B cell (primary cell): ENCODE measurements around the gene SLC7A6. TPM values are rescaled to one million over a fixed set of nuclear protein-coding genes. Genes with fewer than 3 reads are reported as not detected.

Source experiments
- ATAC-seq: fragments of 200-7000 bp; cut with Tn5 transposase; one replicate; pipeline ENCODE4 v1.10.0; 2021; ENCODE audit warnings: low read depth, mild to moderate bottlenecking, moderate number of reproducible peaks, moderate library complexity
- CTCF ChIA-PET: fragments of 350-600 bp; sonication (Branson Sonifier 250); formaldehyde crosslinking; loops from one replicate; lab custom pipeline; 2021; ENCODE audit warnings: antibody characterized with exemption, inconsistent platforms; lab: Charles Lee
- POLR2A ChIA-PET: fragments of 350-600 bp; sonication (Branson Sonifier 250); formaldehyde crosslinking; loops from one replicate; lab custom pipeline; 2021; ENCODE audit warnings: antibody characterized with exemption; lab: Charles Lee
- DNase-seq: peaks from one replicate; pipeline ENCODE4 v3.0.0; 2013
- H2AFZ ChIP-seq: 2 replicates; pipeline ENCODE4 v1.6.1; 2012; ENCODE audit warnings: mild to moderate bottlenecking, low read depth, low read length; ENCODE audit not compliant: insufficient read depth, poor library complexity, severe bottlenecking
- H3K27ac ChIP-seq, 2 donors: 1 replicate in 1 of 2; 2 replicates in 1 of 2; pipeline ENCODE4 v1.5.1; 2012 to 2013; ENCODE audit warnings: low read length in 2 of 2, mild to moderate bottlenecking in 2 of 2, moderate library complexity in 1 of 2
- H3K27me3 ChIP-seq, 4 experiments: fragments of 200-600 bp in 1 of 4; sonication (generic) in 1 of 4; replicated peaks in 1 of 4; 1 replicate in 2 of 4; 2 replicates in 2 of 4; pipeline versions ENCODE4 v1.6.1 to v1.7.0; 2013 to 2016; ENCODE audit warnings: low read length in 3 of 4, mild to moderate bottlenecking in 2 of 4, mixed read lengths in 1 of 4, moderate library complexity in 1 of 4; ENCODE audit not compliant: insufficient read depth in 4 of 4, control insufficient read depth in 3 of 4; ENCODE audit errors: control extremely low read depth in 1 of 4
- H3K36me3 ChIP-seq, 2 experiments: replicated peaks in 1 of 2; 1 replicate in 1 of 2; 2 replicates in 1 of 2; pipeline versions ENCODE4 v1.6.1 to v1.7.1; 2013; ENCODE audit warnings: low read length in 1 of 2; ENCODE audit not compliant: insufficient read depth in 2 of 2, control insufficient read depth in 1 of 2; ENCODE audit errors: control extremely low read depth in 1 of 2, extremely low read depth in 1 of 2
- H3K4me1 ChIP-seq, 2 donors: fragments of 200-600 bp in 1 of 2; sonication (generic) in 1 of 2; 1 replicate in 1 of 2; 2 replicates in 1 of 2; pipeline versions ENCODE4 v1.5.1 to v1.6.1; 2013 to 2017; ENCODE audit warnings: low read length in 2 of 2; ENCODE audit not compliant: control insufficient read depth in 2 of 2, insufficient read depth in 2 of 2
- H3K4me2 ChIP-seq: replicated peaks from 2 replicates; pipeline ENCODE3; 2012; ENCODE audit warnings: mild to moderate bottlenecking, low read depth, low read length; ENCODE audit not compliant: poor library complexity, severe bottlenecking
- H3K4me3 ChIP-seq, 5 experiments: fragments of 200-600 bp in 1 of 5; sonication (generic) in 1 of 5; 1 replicate in 3 of 5; 2 replicates in 2 of 5; pipeline versions ENCODE4 v1.5.1 to v1.7.0; 2011 to 2016; ENCODE audit warnings: low read length in 4 of 5, mild to moderate bottlenecking in 4 of 5, low read depth in 2 of 5, control low read depth in 1 of 5, moderate library complexity in 1 of 5; ENCODE audit not compliant: insufficient read depth in 1 of 5; ENCODE audit errors: control extremely low read depth in 1 of 5, extremely low read depth in 1 of 5
- H3K79me2 ChIP-seq: fragments of 200-600 bp; sonication (generic); one replicate; pipeline ENCODE4 v1.6.0; 2016; ENCODE audit warnings: low read length; ENCODE audit not compliant: control insufficient read depth, insufficient read depth
- H3K9ac ChIP-seq: fragments of 200-600 bp; sonication (generic); 2 replicates; pipeline ENCODE4 v1.6.1; 2017; ENCODE audit warnings: mild to moderate bottlenecking, low read length, moderate library complexity
- H3K9me3 ChIP-seq, 3 donors: one replicate each; pipeline versions ENCODE4 v1.6.1 to v1.7.1; 2013; ENCODE audit warnings: low read length in 2 of 3; ENCODE audit not compliant: control insufficient read depth in 2 of 3, insufficient read depth in 1 of 3; ENCODE audit errors: control extremely low read depth in 1 of 3
- H4K20me1 ChIP-seq: 2 replicates; pipeline ENCODE4 v1.6.0; 2012; ENCODE audit warnings: mild to moderate bottlenecking, low read length; ENCODE audit not compliant: insufficient read depth, control insufficient read depth, poor library complexity, severe bottlenecking
- H3K27ac Mint-ChIP-seq: one replicate; pipeline ENCODE4 v1.8.0; 2021; ENCODE audit warnings: mixed read lengths
- H3K27me3 Mint-ChIP-seq: one replicate; pipeline ENCODE4 v1.8.0; 2021; ENCODE audit warnings: mixed read lengths
- H3K4me1 Mint-ChIP-seq: one replicate; pipeline ENCODE4 v1.8.0; 2021; ENCODE audit warnings: mixed read lengths
- H3K4me3 Mint-ChIP-seq: one replicate; pipeline ENCODE4 v1.8.0; 2021; ENCODE audit warnings: mixed read lengths
- H3K9me3 Mint-ChIP-seq: one replicate; pipeline ENCODE4 v1.8.0; 2022; ENCODE audit warnings: mixed read lengths; ENCODE audit not compliant: insufficient read depth
- CTCF ChIP-seq: fragments of 200-600 bp; IDR thresholded peaks from one replicate; pipeline ENCODE4 v1.8.0; 2022; ENCODE audit warnings: antibody characterized with exemption, mild to moderate bottlenecking
- EZH2 ChIP-seq: IDR thresholded peaks from 2 replicates; pipeline ENCODE4 v1.6.1; 2012; ENCODE audit warnings: borderline replicate concordance, low read depth, mild to moderate bottlenecking, moderate library complexity, low read length; ENCODE audit not compliant: insufficient read depth, poor library complexity, severe bottlenecking
- WGBS: methylation state at CpG from one replicate; pipeline ENCODE4 v1.1.5; 2013; ENCODE audit warnings: missing lambda C conversion rate; ENCODE audit not compliant: insufficient coverage; 5-methylcytosine and 5-hydroxymethylcytosine counted together
- intact Hi-C: fragments of 100-400 bp; cut with micrococcal nuclease; formaldehyde crosslinking; loops from one replicate; pipeline ENCODE4 v1.10.0; 2022
- polyA plus RNA-seq: library from polyadenylated mRNA; depleted of rRNA; stranded (reverse); fragments of >200 nt; gene quantifications from 2 replicates; pipeline ENCODE4 v1.2.3, GENCODE V29; 2012
- total RNA-seq, 2 donors: library from RNA; stranded (reverse); fragments of 120-200 nt in 1 of 2; gene quantifications; 1 replicate in 1 of 2; 2 replicates in 1 of 2; pipeline versions ENCODE4 v1.2.3 to v1.2.4, GENCODE V29; 2013 to 2022

SLC7A6 gene
- total and polyA plus RNA-seq, 2 donors (not counting 1 experiment from before 2014, with no cell fraction given): 73.8 to 85.1 TPM

DNA sequence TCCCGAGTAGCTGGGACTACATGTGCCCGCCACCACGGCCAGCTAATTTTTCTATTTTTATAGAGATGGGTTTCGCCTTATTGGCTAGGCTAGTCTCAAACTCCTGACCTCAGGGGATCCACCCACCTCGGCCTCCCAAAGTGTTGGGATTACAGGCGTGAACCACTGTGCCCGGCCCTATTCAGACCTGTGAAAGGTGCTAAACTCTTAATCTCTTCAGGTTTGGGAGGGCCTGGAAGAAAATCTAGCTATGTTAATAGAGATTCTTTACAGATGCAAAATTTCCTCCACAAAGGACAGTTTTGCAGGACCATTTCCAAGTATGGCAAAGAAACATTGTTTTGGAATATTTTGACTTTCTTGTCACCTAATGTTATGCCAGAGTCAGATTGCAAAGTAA, 22.2 kb upstream of the SLC7A6 start:
- no peak for ATAC-seq
- H3K4me2 ChIP-seq: no peak overlapping the region
- H3K4me3 ChIP-seq: no peak overlapping the region
- H3K36me3 ChIP-seq: no peaks in the 10 kb centered on the region
- H3K27me3 ChIP-seq: no peaks in the 10 kb centered on the region
- intact Hi-C loops: no loop called here
- peaks cover 19% of the 10 kb centered on the region for H3K79me2 ChIP-seq
- ChIA-PET CTCF (interaction anchor here (0.7 to 9.1 kb wide), 10 partner anchors 12 to 86 kb away, joined by 3 to 109 read pairs (median 6); no protein-coding TSS in a partner anchor), POLR2A (no interaction called here)
- H3K4me1 ChIP-seq: peaks cover 31 to 51% of the 10 kb centered on the region in 2 donors
- no peak for DNase-seq
- TF ChIP-seq EZH2: no peak
- no peak for TF ChIP-seq CTCF
- H3K9me3 ChIP-seq: peaks cover 0 to 3% (median 0%) of the 10 kb centered on the region in 3 donors
- WGBS: 96% methylated on average over 7 of the region's 7 CpGs
- no peak overlapping the region for H3K27ac Mint-ChIP-seq
- peaks cover 40% of the 10 kb centered on the region for H3K4me1 Mint-ChIP-seq
- no peak overlapping the region for H3K9ac ChIP-seq
- no peak overlapping the region for H2AFZ ChIP-seq
- no peaks in the 10 kb centered on the region for H3K27me3 Mint-ChIP-seq
- H3K9me3 Mint-ChIP-seq: no peaks in the 10 kb centered on the region
- H3K27ac ChIP-seq: no peak overlapping the region
- peaks cover 9% of the 10 kb centered on the region for H4K20me1 ChIP-seq
- no peak overlapping the region for H3K4me3 Mint-ChIP-seq

- H3K36me3 ChIP-seq: no peaks in the 10 kb centered on the region
- Mint-ChIP-seq H3K4me1 (peaks cover 39% of the 10 kb centered on the region), H3K4me3 (peak overlapping the region; percentile 45), H3K27me3 (no peaks in the 10 kb centered on the region), H3K27ac (no peak overlapping the region), H3K9me3 (no peaks in the 10 kb centered on the region)
- no peak for TF ChIP-seq EZH2
- TF ChIP-seq CTCF: no peak
- H3K9ac ChIP-seq: no peak overlapping the region
- peaks cover 30% of the 10 kb centered on the region for H3K79me2 ChIP-seq
- H3K27me3 ChIP-seq: no peaks in the 10 kb centered on the region
- H3K4me2 ChIP-seq: no peak overlapping the region
- no peaks in the 10 kb centered on the region for H3K9me3 ChIP-seq
- H2AFZ ChIP-seq: no peak overlapping the region
- ChIA-PET POLR2A (interaction anchor here (0.7 kb wide), 3 partner anchors 12 to 945 kb away, joined by 3 to 10 read pairs (median 7); no protein-coding TSS in a partner anchor), CTCF (interaction anchor here (0.6 to 9.1 kb wide), 10 partner anchors 13 to 730 kb away, joined by 3 to 109 read pairs (median 6); no protein-coding TSS in a partner anchor)
- no peak for ATAC-seq
- H3K27ac ChIP-seq: no peak overlapping the region
- DNase-seq: no peak
- peaks cover 9% of the 10 kb centered on the region for H4K20me1 ChIP-seq
- no peak overlapping the region for H3K4me3 ChIP-seq
- intact Hi-C loops: no loop called here
- peaks cover 38 to 50% of the 10 kb centered on the region in 2 donors for H3K4me1 ChIP-seq
- WGBS: 86% methylated on average over 6 of the region's 9 CpGs
These were observed 21.1 kb upstream of the SLC7A6 start for GRCh38 chr16:68242926-68243858.
